HG03064 (cell line): ENCODE results near the gene GIT2.
"Not testable (repeated sequence)": the region's sequence is repeated elsewhere in the genome, so short reads cannot be mapped to it uniquely, and the experiment has no call there.

Experiments
- ATAC-seq: cut with Tn5 transposase; IDR thresholded peaks from one replicate; pipeline ENCODE4 v1.9.1; 2021; ENCODE audit warnings: low read depth; ENCODE audit not compliant: unreplicated experiment

GIT2 gene

GRCh38 chr12:109948368-109948767, 47.8 kb downstream of the GIT2 start:
- ATAC-seq, result no peak

GRCh38 chr12:109947521-109947920, 48.6 kb downstream of the GIT2 start:
- ATAC-seq, result no peak

- ATAC-seq, result no peak
Observed at GRCh38 chr12:109946913-109947312, 49.3 kb downstream of the GIT2 start.

GRCh38 chr12:109946505-109946904, 49.7 kb downstream of the GIT2 start:
- ATAC-seq, result no peak

GRCh38 chr12:109944561-109945359, 51.4 kb downstream of the GIT2 start:
- ATAC-seq, result no peak

GRCh38 chr12:109943811-109944210, 52.4 kb downstream of the GIT2 start:
- ATAC-seq, result no peak

- ATAC-seq, result no peak
Observed at GRCh38 chr12:109940339-109940923, 55.7 kb downstream of the GIT2 start.

- ATAC-seq, result no peak
Observed at GRCh38 chr12:109939504-109939903, 56.7 kb downstream of the GIT2 start.

GRCh38 chr12:109938947-109939346, 57.2 kb downstream of the GIT2 start:
- ATAC-seq, result no peak

GRCh38 chr12:109937371-109937770, 58.8 kb downstream of the GIT2 start:
- ATAC-seq, result no peak

GRCh38 chr12:109934026-109934425, 62.1 kb downstream of the GIT2 start:
- ATAC-seq, result no peak

- no peak for ATAC-seq
Observed at GRCh38 chr12:109932878-109933503, 63.2 kb downstream of the GIT2 start.

GRCh38 chr12:109931143-109931542, 65.0 kb downstream of the GIT2 start:
- ATAC-seq, result no peak

- ATAC-seq, result no peak
Observed at GRCh38 chr12:109930028-109930800, 66.0 kb downstream of the GIT2 start.

GRCh38 chr12:109929326-109929725, 66.8 kb downstream of the GIT2 start:
- not testable (repeated sequence) for ATAC-seq

- ATAC-seq, result no peak
Observed at GRCh38 chr12:109928058-109928656, 68.0 kb downstream of the GIT2 start.

- ATAC-seq, result no peak
Observed at GRCh38 chr12:109927622-109928021, 68.5 kb downstream of the GIT2 start.

- no peak for ATAC-seq
Observed at GRCh38 chr12:109926488-109927210, 69.5 kb downstream of the GIT2 start.

GRCh38 chr12:109926016-109926415, 70.2 kb downstream of the GIT2 start:
- ATAC-seq, result no peak
